NCI-H524 (cell line): Measurements from ENCODE around the gene IFI30.
"Not testable (repeated sequence)": the region's sequence is repeated elsewhere in the genome, so short reads cannot be mapped to it uniquely, and the experiment has no call there.

Experiments
- DNase-seq, 2 experiments: peaks; one replicate each; lab custom pipeline; 2025; lab: John Stamatoyannopoulos, UW

The IFI30 gene

DNA sequence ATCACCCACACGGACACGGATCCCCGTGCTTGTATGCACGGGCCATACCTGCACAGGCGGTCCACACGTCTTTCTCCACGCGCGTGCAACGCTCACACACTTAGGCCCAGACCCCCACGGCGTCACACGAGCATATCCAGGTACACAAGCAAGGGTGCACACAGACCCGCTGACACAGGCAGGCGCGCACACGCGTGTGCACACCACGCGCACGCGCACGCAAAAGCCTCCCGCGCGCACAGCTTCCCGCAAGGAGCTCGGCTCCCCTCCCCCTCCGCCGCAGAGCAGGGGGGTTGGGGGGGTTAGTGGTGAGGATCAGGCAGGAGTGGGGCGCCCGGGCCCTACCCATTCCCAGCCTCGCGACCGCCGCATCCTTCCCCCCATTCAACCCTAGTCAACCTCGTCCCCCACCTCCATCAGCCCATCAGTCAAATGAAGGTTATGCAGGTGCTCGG lies 29.8 kb downstream of the IFI30 start:
- DNase-seq: peak; percentile 33 to 63

DNA sequence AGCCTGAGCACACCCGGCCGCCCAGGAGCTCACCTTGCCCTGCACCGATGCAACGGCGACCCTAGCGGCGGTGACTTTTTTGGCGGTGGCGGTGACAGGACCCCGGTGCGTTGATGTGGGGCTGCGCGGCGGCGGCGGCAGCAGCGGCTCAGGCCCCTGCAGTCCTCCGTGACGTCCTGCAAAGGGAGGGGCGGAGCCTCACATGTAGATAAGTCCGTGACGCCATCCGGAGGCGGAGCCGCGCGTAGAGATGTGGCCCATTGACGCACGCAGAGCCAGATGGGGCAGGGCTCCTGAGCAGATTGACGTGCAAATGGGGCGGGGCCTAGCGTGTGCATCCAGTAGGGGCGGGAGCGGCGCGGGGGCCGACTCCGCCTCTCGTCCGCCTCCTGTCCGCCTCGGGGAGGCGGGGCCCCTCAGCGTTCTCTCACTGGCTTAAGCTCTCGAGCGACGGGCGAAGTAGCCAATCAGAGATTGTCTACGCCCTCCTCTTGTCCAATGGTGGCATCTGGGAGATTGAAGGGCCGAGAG lies 30.3 kb downstream of the IFI30 start, which contains the start of gene RAB3A:
RAB3A (minus strand) TSS at position 180 of the 531 bp plus-strand sequence. CDS start 1,302 bp downstream, outside the sequence.
- peak; percentile 100 for DNase-seq

DNA sequence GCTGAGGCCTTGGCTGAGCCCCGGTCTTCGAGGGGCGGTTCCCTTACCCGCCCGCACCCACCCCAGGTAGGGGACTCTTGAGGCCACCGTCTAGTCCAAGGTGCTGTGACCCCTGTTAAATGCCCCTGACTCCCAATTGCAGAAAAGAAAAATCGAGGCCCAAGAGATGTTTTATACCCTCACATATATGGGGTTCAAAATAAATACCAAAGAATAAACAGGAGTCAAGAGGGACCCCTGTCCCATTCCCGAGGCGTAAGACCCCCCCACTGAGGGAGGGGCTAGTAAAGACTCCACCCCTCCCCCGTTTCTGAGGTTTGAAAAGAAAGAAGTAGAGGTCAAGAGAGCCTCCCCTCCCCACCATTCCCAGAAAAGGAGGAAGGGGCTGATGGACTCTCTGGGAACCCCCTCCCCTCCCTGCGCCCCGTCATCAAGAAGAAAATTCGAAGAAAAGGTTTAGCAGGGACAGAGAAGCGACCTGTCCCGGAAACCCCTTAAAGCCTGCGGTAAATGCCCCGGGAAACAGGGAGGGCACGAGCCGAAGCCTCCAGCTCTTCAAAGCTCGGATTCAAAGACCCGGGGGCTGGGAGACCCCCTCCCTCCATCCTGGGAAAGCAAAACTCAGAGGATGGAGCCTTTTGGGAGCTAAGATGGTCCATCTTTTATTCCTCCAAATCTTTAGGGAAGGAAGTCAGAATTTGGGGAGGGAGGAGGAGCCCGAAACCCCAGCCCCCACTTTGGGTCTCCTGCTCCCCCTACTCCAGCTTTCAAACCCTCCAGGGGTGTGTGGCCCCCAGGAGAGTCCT lies 31.0 kb downstream of the IFI30 start:
- peak; percentile 59 to 92 for DNase-seq

DNA sequence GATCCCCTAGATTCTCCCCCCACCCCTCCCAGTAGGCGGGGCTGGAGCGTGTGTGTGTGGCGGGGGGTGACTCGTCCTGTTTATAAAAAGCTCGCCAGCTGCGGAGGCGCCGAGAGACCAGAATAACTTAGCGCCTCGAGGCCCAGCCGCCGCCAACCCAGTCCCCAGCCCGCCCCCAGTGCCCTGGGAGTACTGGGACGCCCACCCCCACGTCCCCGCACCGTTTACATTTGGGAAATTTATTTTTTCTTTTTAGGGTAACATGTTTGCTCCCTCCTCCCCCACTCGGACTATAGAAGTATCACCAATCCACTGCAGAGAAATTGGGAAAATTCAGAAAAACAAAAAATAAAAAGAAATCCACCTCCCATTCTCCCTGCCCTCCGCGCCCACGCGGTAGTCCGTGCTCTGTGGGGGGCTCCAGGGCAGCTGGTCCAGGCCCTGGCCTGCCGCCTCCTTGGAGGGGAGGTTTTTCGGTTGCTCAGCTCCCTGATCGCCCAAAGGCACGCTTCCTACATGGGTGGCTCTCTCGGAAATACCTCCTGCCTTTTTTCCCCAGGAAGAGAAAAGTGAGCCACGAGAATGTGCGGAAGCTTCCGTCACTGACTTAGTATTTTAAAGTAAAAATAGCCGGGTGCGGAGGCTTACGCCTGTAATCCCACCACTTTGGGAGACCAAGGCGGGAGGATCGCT lies 31.7 kb downstream of the IFI30 start:
- peak; percentile 58 to 85 for DNase-seq

DNA sequence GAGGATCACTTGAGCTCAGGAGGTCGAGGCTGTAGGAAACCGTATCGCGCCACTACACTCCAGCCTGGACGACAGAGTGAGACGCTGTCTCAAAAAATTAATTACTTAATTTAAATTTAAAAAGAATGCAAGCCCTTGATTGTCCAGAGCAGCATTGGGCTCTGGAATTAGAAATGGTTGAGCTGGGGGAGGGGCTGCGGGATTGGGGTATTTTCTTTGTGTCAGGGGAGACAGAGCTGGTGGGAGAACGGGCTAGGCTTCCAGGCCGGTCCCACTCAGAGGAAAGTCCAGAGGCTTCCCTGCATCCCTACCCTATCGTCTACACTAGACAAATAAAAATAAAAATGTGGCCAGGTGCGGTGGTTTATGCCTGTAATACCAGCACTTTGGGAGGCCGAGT lies 32.4 kb downstream of the IFI30 start:
- no peak for DNase-seq

DNA sequence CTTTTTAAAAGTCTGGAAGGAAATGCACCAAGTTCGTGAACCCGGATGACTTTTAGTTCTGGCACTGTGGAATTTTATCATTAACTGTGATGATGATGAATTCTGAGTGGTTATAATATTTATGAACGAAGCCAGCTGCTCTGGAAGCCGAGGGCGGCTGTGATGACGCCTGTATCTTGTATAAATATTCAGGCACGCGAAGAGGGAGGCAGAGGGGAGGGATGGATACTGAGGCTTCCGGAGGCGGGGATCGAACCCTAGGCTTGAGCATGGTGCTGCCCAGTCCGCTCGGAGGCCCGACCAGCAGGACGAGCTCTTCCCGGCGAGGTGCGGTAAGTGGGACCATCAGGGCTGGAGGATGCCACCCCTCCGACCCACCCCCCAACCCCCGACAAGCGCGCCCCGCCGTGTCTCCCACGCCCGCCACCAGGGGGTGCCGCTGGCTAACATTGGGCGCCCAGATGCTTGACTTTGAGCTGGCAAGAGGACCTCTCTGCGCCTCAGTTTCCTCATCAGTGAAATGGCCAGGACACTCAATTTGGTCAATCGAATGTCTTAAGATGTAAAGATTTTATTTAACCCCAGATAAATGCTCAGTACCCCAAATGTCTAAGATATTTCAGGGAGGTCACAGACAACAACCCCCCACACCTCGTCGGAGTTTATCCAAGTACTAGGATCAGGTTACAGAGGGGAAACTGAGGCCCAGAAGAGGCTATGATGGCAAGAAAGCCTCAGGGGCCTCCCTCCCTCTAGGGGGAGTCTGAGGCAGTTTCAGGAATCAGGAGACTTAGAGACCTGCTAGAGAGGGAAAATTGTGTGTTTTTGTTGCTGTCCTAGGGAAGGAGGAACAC lies 34.7 kb downstream of the IFI30 start:
- peak; percentile 16 to 62 for DNase-seq

DNA sequence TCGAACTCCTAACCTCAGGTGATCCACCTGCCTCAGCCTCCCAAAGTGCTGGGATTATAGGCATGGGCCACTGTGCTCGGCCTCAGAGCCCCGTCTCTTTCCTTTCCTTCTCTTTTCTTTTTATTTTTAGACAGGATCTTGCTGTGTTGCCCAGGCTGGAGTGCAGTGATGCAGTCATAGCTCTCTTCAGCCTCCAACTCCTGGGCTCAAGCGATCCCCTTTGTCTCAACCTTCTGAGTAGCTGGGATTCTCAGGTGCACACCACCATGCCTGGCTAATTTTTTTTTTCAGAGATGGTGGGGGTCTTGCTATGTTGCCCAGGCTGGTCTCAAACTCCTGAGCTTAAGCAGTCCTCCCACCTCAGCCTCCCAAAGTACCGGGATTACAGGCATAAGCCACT lies 36.3 kb downstream of the IFI30 start:
- not testable (repeated sequence) for DNase-seq

GRCh38 chr19:18211683-18212082 lies 38.1 kb downstream of the IFI30 start:
- no peak for DNase-seq

DNA sequence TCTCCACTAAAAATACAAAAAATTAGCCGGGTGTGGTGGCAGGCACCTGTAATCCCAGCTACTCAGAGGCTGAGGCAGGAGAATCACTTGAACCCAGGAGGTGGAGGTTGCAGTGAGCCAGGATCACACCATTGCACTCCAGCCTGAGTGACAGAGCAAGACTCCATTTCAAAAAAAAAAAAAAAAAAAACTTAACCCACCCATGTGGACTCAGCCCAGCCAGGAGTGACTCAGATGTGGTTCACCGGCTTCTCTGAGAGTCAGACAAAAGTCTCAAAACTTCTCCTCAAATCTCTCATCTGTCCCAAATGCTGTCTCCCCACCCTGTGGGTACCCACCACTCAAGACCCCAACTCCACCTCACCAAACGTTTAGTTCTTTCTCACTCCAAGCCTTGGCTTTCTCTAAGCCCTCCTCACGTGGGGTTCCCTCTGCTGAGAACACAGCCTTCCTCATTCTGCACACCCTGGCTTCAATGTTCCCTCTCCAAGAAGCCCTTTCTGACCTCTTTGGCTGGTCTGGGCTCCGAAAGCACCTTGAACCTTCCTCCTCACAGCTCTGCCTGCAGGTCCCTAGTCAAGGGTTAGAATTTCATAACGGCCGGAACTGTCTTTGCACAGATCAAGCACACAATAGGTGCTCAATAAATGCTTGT lies 41.3 kb downstream of the IFI30 start:
- no peak for DNase-seq

DNA sequence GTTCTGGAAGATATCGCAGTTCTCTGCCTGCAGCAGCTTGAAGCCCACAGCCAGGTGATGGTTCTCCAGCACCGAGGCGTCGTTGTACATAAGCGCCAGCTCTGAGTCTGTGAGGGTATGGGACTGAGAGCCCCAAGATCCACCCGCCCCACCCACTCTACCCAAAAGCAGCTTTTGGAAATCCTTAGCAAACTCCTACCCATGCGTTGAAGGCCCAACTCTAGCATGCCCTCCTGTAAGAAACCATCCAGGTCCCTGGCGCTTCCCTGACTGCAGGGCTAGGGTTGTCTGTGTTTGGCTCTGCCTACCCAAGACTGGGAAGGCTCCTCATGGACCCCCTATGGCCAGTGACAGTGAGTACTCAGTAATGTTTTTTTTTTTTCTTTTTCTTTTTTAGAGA lies 43.2 kb downstream of the IFI30 start:
- no peak for DNase-seq

- no peak for DNase-seq
These were observed 44.5 kb downstream of the IFI30 start for GRCh38 chr19:18218159-18218558.

DNA sequence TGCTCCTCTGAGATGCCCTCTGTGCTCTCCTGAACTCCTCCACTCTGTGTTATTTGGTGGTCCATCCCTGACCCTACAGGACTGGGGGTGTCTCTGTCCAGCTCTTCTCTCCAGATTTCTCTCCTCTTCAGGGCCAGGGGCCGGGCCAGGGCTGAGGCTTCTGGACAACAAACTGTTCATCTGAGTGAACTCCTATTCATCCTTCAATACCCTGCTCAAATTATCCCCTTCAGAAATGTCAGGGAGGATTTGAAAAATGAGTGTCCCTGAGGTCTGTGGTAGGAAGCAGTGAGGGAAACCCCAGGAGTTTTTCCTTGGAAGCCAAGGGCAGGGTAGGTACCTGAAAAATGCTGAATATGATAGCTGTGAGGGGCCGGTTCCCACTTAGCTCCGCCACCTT lies 45.0 kb downstream of the IFI30 start:
- DNase-seq: no peak

GRCh38 chr19:18219911-18220631 lies 46.5 kb downstream of the IFI30 start:
- no peak for DNase-seq

GRCh38 chr19:18220632-18221275 lies 47.1 kb downstream of the IFI30 start:
- no peak for DNase-seq

DNA sequence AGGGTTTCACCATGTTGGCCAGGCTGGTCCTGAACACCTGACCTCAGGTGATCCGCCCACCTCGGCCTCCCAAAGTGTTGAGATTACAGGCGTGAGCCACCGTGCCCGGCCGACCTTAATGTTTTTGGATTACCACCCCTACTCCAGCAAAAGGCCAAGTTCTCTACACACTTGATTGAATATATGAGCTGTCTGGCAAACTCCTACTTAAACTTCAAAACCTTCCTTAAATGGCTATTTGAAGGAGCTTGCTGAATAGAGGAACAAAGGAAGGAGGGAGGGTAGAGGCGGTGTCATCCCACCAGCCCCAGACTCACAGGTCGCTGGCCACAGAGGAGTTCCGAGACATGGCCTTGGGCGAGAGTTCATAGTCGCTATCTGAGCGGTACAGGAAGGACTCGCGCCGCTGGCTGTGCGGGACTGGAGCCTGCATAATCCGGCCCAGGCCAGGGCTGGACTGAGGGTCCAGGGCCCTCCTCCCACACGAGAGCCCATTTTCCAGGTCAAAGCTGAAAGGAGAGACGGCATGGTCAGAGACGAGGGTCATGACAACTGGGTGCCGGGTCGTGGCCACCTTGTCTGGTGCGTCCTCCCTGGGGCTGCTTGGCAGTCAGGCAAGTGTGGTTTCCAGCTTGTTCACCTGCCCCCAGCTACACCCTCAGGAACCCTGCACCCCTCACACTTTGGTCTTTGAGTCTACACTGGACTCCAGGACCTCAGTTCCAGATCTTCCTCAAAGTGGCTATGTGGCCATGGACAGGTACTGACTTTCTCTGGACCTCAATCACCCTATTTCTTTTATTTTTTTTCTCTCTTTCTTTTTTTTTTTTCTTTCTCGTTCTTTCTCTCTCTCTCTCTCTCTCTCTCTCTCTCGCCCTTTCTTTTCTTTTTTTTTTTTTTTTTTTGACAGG lies 48.5 kb downstream of the IFI30 start:
- DNase-seq: no peak

- DNase-seq: peak in 1 of 2 experiments; percentile 42
These were observed 50.4 kb downstream of the IFI30 start for GRCh38 chr19:18223860-18224524.

GRCh38 chr19:18224525-18225354 lies 51.1 kb downstream of the IFI30 start:
- peak; percentile 98 to 99 for DNase-seq

DNA sequence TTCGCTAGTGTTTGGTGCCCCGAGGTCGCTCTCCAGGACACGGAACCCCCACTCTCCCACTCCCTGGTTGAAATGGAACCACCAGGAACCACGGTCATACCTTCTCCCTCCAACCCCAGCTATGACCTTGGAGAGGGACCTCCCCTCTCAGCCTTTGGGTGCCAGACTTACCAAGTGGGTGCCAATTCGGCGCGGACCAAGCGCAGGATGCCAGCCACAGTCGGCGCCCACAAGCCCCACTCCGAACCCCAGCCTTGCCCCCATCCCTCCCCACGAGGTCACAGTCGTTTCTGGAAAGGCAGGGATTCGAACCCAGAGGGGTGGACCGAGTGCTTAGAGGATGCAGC lies 51.7 kb downstream of the IFI30 start:
- no peak for DNase-seq
